H9 (cell line): ENCODE measurements around the gene ADAM11. TPM values are rescaled to one million over a fixed set of nuclear protein-coding genes. Genes with fewer than 3 reads are reported as not detected.

Experiments
- DNase-seq: peaks from one replicate; pipeline ENCODE4 v3.0.0-alpha.2; 2017
- H2AFZ ChIP-seq: one replicate; pipeline ENCODE4 v1.6.1; 2013; ENCODE audit warnings: mild to moderate bottlenecking, low read length, control low read depth, moderate library complexity
- H2AK5ac ChIP-seq: 2 replicates; pipeline ENCODE4 v1.6.1; 2013; ENCODE audit warnings: low read length, control low read depth, mixed read lengths; ENCODE audit not compliant: insufficient read length
- H2BK120ac ChIP-seq: one replicate; pipeline ENCODE4 v1.6.1; 2013; ENCODE audit warnings: low read depth, mild to moderate bottlenecking, low read length, control low read depth, inconsistent platforms; ENCODE audit not compliant: poor library complexity, severe bottlenecking
- H2BK12ac ChIP-seq: 2 replicates; pipeline ENCODE4 v1.6.1; 2013; ENCODE audit warnings: low read length, control low read depth, mixed read lengths, low read depth; ENCODE audit not compliant: insufficient read length
- H2BK15ac ChIP-seq: 2 replicates; pipeline ENCODE4 v1.6.1; 2013; ENCODE audit warnings: low read depth, low read length, control low read depth
- H2BK20ac ChIP-seq: one replicate; pipeline ENCODE4 v1.6.1; 2013; ENCODE audit warnings: low read depth, mild to moderate bottlenecking, low read length, control low read depth, inconsistent platforms; ENCODE audit not compliant: poor library complexity, severe bottlenecking
- H2BK5ac ChIP-seq: 2 replicates; pipeline ENCODE4 v1.6.1; 2013; ENCODE audit warnings: low read length, control low read depth, mixed read lengths; ENCODE audit not compliant: insufficient read length
- H3K14ac ChIP-seq: 2 replicates; pipeline ENCODE4 v1.6.1; 2013; ENCODE audit warnings: low read length, control low read depth; ENCODE audit not compliant: insufficient read depth
- H3K18ac ChIP-seq: 2 replicates; pipeline ENCODE4 v1.6.1; 2013; ENCODE audit warnings: low read depth, mild to moderate bottlenecking, mixed read lengths, low read length, control low read depth; ENCODE audit not compliant: insufficient read length
- H3K23ac ChIP-seq: 2 replicates; pipeline ENCODE4 v1.6.1; 2013; ENCODE audit warnings: low read length, control low read depth, mixed read lengths, low read depth; ENCODE audit not compliant: insufficient read length
- H3K23me2 ChIP-seq: 2 replicates; pipeline ENCODE4 v1.6.1; 2013; ENCODE audit warnings: low read depth, mild to moderate bottlenecking, mixed read lengths, low read length, control low read depth; ENCODE audit not compliant: insufficient read length, poor library complexity, severe bottlenecking
- H3K27ac ChIP-seq: 2 replicates; pipeline ENCODE4 v1.5.1; 2013; ENCODE audit warnings: low read length, control low read depth, mixed read lengths, low read depth; ENCODE audit not compliant: insufficient read length
- H3K27me3 ChIP-seq: 2 replicates; pipeline ENCODE4 v1.6.1; 2013; ENCODE audit warnings: low read length, control low read depth, inconsistent platforms; ENCODE audit not compliant: insufficient read depth
- H3K4ac ChIP-seq: 2 replicates; pipeline ENCODE4 v1.6.1; 2013; ENCODE audit warnings: low read depth, mild to moderate bottlenecking, control low read depth, inconsistent platforms, low read length, moderate library complexity
- H3K4me1 ChIP-seq: 2 replicates; pipeline ENCODE4 v1.6.1; 2013; ENCODE audit warnings: low read length, control low read depth, inconsistent platforms; ENCODE audit not compliant: insufficient read depth
- H3K4me2 ChIP-seq: 2 replicates; pipeline ENCODE4 v1.6.1; 2013; ENCODE audit warnings: low read length, control low read depth, mixed read lengths; ENCODE audit not compliant: insufficient read length, insufficient read depth
- H3K56ac ChIP-seq: 2 replicates; pipeline ENCODE4 v1.6.1; 2013; ENCODE audit warnings: low read depth, mild to moderate bottlenecking, mixed read lengths, low read length, control low read depth; ENCODE audit not compliant: insufficient read length
- H3K79me1 ChIP-seq: 2 replicates; pipeline ENCODE4 v1.6.1; 2013; ENCODE audit warnings: low read depth, mild to moderate bottlenecking, moderate library complexity, low read length, control low read depth, inconsistent platforms; ENCODE audit not compliant: insufficient read depth, poor library complexity, severe bottlenecking
- H3K79me2 ChIP-seq: 2 replicates; pipeline ENCODE4 v1.6.1; 2013; ENCODE audit warnings: low read length, control low read depth, inconsistent platforms; ENCODE audit not compliant: insufficient read depth
- H3K9ac ChIP-seq: 2 replicates; pipeline ENCODE4 v1.6.1; 2013; ENCODE audit warnings: low read length, control low read depth, mixed read lengths; ENCODE audit not compliant: insufficient read length; ENCODE audit errors: extremely low read depth
- H3K9me3 ChIP-seq: one replicate; pipeline ENCODE4 v1.6.1; 2013; ENCODE audit warnings: low read depth, low read length, inconsistent platforms; ENCODE audit not compliant: control insufficient read depth
- H3T11ph ChIP-seq: one replicate; pipeline ENCODE4 v1.6.1; 2013; ENCODE audit warnings: mild to moderate bottlenecking, low read length, control low read depth, inconsistent platforms
- H4K20me1 ChIP-seq: one replicate; pipeline ENCODE4 v1.6.1; 2013; ENCODE audit not compliant: control insufficient read depth, insufficient read length, insufficient read depth
- H4K5ac ChIP-seq: 2 replicates; pipeline ENCODE4 v1.6.1; 2013; ENCODE audit warnings: low read depth, mild to moderate bottlenecking, mixed read lengths, low read length, control low read depth; ENCODE audit not compliant: insufficient read length
- H4K8ac ChIP-seq: replicated peaks from 2 replicates; pipeline ENCODE4 v1.6.1; 2013; ENCODE audit warnings: low read length, control low read depth, mixed read lengths, low read depth; ENCODE audit not compliant: insufficient read length
- H4K91ac ChIP-seq: 2 replicates; pipeline ENCODE4 v1.6.1; 2013; ENCODE audit warnings: low read depth, mild to moderate bottlenecking, moderate library complexity, mixed read lengths, low read length, control low read depth; ENCODE audit not compliant: insufficient read length
- H3K27ac Mint-ChIP-seq, 3 experiments: 2 replicates in 2 of 3; 3 replicates in 1 of 3; pipeline ENCODE4 v1.8.0; 2020 to 2021; ENCODE audit warnings: mixed read lengths in 3 of 3, mild to moderate bottlenecking in 1 of 3, moderate library complexity in 1 of 3
- H3K27me3 Mint-ChIP-seq: 2 replicates; pipeline ENCODE4 v1.8.0; 2021; ENCODE audit warnings: low read depth, mild to moderate bottlenecking, moderate library complexity, mixed read lengths
- H3K36me3 Mint-ChIP-seq, 3 experiments: 2 replicates in 2 of 3; 3 replicates in 1 of 3; pipeline ENCODE4 v1.8.0; 2020 to 2021; ENCODE audit warnings: low read depth in 3 of 3, mixed read lengths in 3 of 3; ENCODE audit not compliant: insufficient read depth in 1 of 3
- H3K4me1 Mint-ChIP-seq, 2 experiments: 2 replicates each; pipeline ENCODE4 v1.8.0; 2020; ENCODE audit warnings: mixed read lengths in 2 of 2
- H3K4me3 Mint-ChIP-seq, 2 experiments: 2 replicates in 1 of 2; 3 replicates in 1 of 2; pipeline ENCODE4 v1.8.0; 2020 to 2021; ENCODE audit warnings: mild to moderate bottlenecking in 2 of 2, mixed read lengths in 2 of 2, moderate library complexity in 1 of 2
- H3K9me3 Mint-ChIP-seq, 2 experiments: 2 replicates in 1 of 2; 3 replicates in 1 of 2; pipeline ENCODE4 v1.8.0; 2020; ENCODE audit warnings: mild to moderate bottlenecking in 2 of 2, mixed read lengths in 2 of 2, moderate library complexity in 1 of 2
- WGBS: extraction: QIAGEN DNeasy Blood & Tissue Kit; methylation state at CpG from one replicate; pipeline ENCODE4 v1.1.7; 2013; ENCODE audit warnings: missing lambda C conversion rate, low lambda C conversion rate, mixed read lengths; ENCODE audit not compliant: insufficient read length; ENCODE audit errors: extremely low coverage; 5-methylcytosine and 5-hydroxymethylcytosine counted together
- total RNA-seq: library from RNA; stranded (reverse); gene quantifications from 2 replicates; pipeline ENCODE4 v1.2.1, GENCODE V29; 2021
- TF ChIP-seq, protein P1 (sequence below): fragments of 200-600 bp; sonication (generic); conservative IDR thresholded peaks from 3 replicates; pipeline ENCODE4 v1.8.0; 2021; ENCODE audit warnings: antibody characterized with exemption, mild to moderate bottlenecking

ADAM11 gene
- total RNA-seq, 1 experiment from 2014 or later, result 4.6 TPM

DNA sequence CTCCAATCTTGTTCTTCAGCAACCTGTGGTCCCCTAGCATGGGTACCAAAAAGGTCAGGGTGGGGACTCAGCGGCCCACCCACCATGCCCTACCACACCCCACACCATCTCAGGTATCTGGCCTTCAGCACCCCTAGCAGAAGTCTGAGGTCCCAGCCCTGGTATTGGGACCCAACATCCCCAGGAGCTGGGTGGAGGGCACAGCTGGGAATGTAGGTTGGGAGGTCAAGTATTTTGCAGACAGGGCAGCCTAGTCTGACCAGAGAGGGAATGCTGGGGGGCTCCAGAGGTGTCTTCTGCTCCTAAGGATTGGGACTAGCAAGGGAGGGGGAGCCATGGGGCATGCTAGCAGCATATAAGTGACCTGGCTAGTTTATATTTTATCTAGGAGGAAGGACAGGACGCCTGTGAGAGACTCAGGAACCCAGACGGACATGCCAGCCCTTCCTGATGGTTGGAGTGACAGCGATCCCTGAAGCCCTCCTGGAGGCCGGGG, 822 bp upstream of the ADAM11 start:
- TF ChIP-seq, protein P1, sequence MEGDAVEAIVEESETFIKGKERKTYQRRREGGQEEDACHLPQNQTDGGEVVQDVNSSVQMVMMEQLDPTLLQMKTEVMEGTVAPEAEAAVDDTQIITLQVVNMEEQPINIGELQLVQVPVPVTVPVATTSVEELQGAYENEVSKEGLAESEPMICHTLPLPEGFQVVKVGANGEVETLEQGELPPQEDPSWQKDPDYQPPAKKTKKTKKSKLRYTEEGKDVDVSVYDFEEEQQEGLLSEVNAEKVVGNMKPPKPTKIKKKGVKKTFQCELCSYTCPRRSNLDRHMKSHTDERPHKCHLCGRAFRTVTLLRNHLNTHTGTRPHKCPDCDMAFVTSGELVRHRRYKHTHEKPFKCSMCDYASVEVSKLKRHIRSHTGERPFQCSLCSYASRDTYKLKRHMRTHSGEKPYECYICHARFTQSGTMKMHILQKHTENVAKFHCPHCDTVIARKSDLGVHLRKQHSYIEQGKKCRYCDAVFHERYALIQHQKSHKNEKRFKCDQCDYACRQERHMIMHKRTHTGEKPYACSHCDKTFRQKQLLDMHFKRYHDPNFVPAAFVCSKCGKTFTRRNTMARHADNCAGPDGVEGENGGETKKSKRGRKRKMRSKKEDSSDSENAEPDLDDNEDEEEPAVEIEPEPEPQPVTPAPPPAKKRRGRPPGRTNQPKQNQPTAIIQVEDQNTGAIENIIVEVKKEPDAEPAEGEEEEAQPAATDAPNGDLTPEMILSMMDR, result no peak
- Histone ChIP-seq H2AK5ac (no peak overlapping the region), H3K9ac (no peak overlapping the region), H2BK5ac (no peak overlapping the region), H3K18ac (no peak overlapping the region), H3K23ac (no peak overlapping the region), H3K4ac (no peak overlapping the region), H3K56ac (no peak overlapping the region), H3T11ph (no peak overlapping the region), H4K91ac (no peak overlapping the region), H2AFZ (no peak overlapping the region), H3K9me3 (no peaks in the 10 kb centered on the region), H3K79me2 (no peaks in the 10 kb centered on the region), H2BK120ac (no peak overlapping the region), H4K5ac (no peak overlapping the region), H3K4me2 (peak overlapping the region; percentile 33), H3K23me2 (peaks cover 7% of the 10 kb centered on the region), H4K20me1 (no peaks in the 10 kb centered on the region), H3K4me1 (no peaks in the 10 kb centered on the region), H3K27ac (no peak overlapping the region), H2BK20ac (no peak overlapping the region), H4K8ac (no peak overlapping the region), H3K27me3 (peaks cover 19% of the 10 kb centered on the region), H3K14ac (no peak overlapping the region), H2BK12ac (no peak overlapping the region), H3K79me1 (no peaks in the 10 kb centered on the region), H2BK15ac (no peak overlapping the region)
- peaks cover 83% of the 10 kb centered on the region for H3K27me3 Mint-ChIP-seq
- WGBS, result no CpG with 5 or more reads among the region's 5 CpGs
- H3K9me3 Mint-ChIP-seq, result no peaks in the 10 kb centered on the region; a peak in 1 of 5 replicates
- DNase-seq, result no peak
- H3K36me3 Mint-ChIP-seq, result no peaks in the 10 kb centered on the region
- peaks cover 2 to 10% of the 10 kb centered on the region in 2 experiments; a peak in 1 of 4 replicates for H3K4me1 Mint-ChIP-seq
- no peak overlapping the region for H3K27ac Mint-ChIP-seq
- H3K4me3 Mint-ChIP-seq, result peak overlapping the region; percentile 51 to 76
